HCT116 (cell line): Measurements from ENCODE around the gene LZTR1. TPM values are rescaled to one million over a fixed set of nuclear protein-coding genes. Genes with fewer than 3 reads are reported as not detected.

Source experiments
- ATAC-seq: fragments of 200-7000 bp; cut with Tn5 transposase; 2 replicates; pipeline ENCODE4 v1.9.1; 2020; ENCODE audit warnings: mild to moderate bottlenecking, moderate library complexity
- BruUV-seq: library from RNA; stranded (reverse); fragments of 400-500 nt; replicated peaks from 2 replicates; lab custom pipeline; 2021; lab: Mats Ljungman, UMichigan
- CTCF ChIA-PET: fragments of 300-600 bp; sonication (Branson Sonifier 250); formaldehyde crosslinking; loops from one replicate; lab custom pipeline; 2021; ENCODE audit warnings: antibody characterized with exemption; lab: Charles Lee
- POLR2A ChIA-PET: fragments of 300-600, 350-600 bp; sonication (Branson Sonifier 250); formaldehyde crosslinking; loops from one replicate; lab custom pipeline; 2021; ENCODE audit warnings: antibody characterized with exemption; lab: Charles Lee
- RAD21 ChIA-PET, 2 experiments: fragments of 300-600 bp; sonication (Branson Sonifier 250); formaldehyde crosslinking; loops; one replicate each; lab custom pipeline; 2023; ENCODE audit warnings: low total read pairs in 2 of 2; ENCODE audit not compliant: uncharacterized antibody in 2 of 2, unreplicated experiment in 2 of 2, low non-redundant PET in 1 of 2; lab: Charles Lee
- DNase-seq: peaks from one replicate; pipeline ENCODE4 v3.0.0-alpha.2; 2010; ENCODE audit warnings: low read depth, low spot score
- H2AFZ ChIP-seq: fragments of 200-600 bp; shearing (Covaris generic), sonication (generic); 2 replicates; pipeline ENCODE4 v1.6.1; 2017; ENCODE audit warnings: low read depth, mixed run types, mixed read lengths, antibody characterized with exemption, low read length; ENCODE audit not compliant: poor library complexity, severe bottlenecking
- H3K27ac ChIP-seq: 2 replicates; pipeline ENCODE4 v1.5.1; 2012; ENCODE audit warnings: low read depth, low read length
- H3K27me3 ChIP-seq: fragments of 200-600 bp; sonication (generic); 2 replicates; pipeline ENCODE4 v1.6.1; 2016; ENCODE audit warnings: mixed run types, low read length, mixed read lengths; ENCODE audit not compliant: insufficient read depth
- H3K36me3 ChIP-seq, 2 experiments: fragments of 200-500 bp in 1 of 2; fragments of 200-600 bp in 1 of 2; sonication (Bioruptor generic) in 1 of 2; sonication (generic) in 1 of 2; 2 replicates each; pipeline versions ENCODE4 v1.5.1 to v1.6.1; 2014 to 2016; ENCODE audit warnings: low read length in 2 of 2, inconsistent platforms in 1 of 2, mixed read lengths in 1 of 2, mixed run types in 1 of 2; ENCODE audit not compliant: insufficient read depth in 2 of 2, control insufficient read depth in 1 of 2
- H3K4me1 ChIP-seq, 2 experiments: fragments of 200-600 bp in 1 of 2; sonication (generic) in 1 of 2; 2 replicates each; pipeline versions ENCODE4 v1.5.1 to v1.6.1; 2012 to 2017; ENCODE audit warnings: low read length in 2 of 2, inconsistent platforms in 1 of 2, mild to moderate bottlenecking in 1 of 2, mixed read lengths in 1 of 2, mixed run types in 1 of 2, moderate library complexity in 1 of 2; ENCODE audit not compliant: insufficient read depth in 2 of 2, control insufficient read depth in 1 of 2
- H3K4me2 ChIP-seq: fragments of 200-600 bp; sonication (generic); 2 replicates; pipeline ENCODE4 v1.6.1; 2017; ENCODE audit warnings: mixed run types, low read length, mixed read lengths
- H3K4me3 ChIP-seq, 2 experiments: fragments of 200-600 bp in 1 of 2; sonication (generic) in 1 of 2; replicated peaks in 1 of 2; 2 replicates each; pipeline ENCODE4 v1.5.1; 2011 to 2016; ENCODE audit warnings: low read length in 2 of 2, control low read depth in 1 of 2, low read depth in 1 of 2, mild to moderate bottlenecking in 1 of 2, mixed read lengths in 1 of 2, mixed run types in 1 of 2
- H3K79me2 ChIP-seq: fragments of 200-600 bp; sonication (generic); 2 replicates; pipeline ENCODE4 v1.6.1; 2017; ENCODE audit warnings: mild to moderate bottlenecking, mixed run types, low read length, moderate library complexity, mixed read lengths; ENCODE audit not compliant: insufficient read depth
- H3K9ac ChIP-seq: fragments of 200-600 bp; sonication (generic); 2 replicates; pipeline ENCODE4 v1.6.1; 2016; ENCODE audit warnings: low read length, mixed read lengths
- H3K9me2 ChIP-seq: fragments of 200-600 bp; sonication (generic), shearing (Covaris generic); 2 replicates; pipeline ENCODE4 v1.6.1; 2017; ENCODE audit warnings: mixed run types, mild to moderate bottlenecking, moderate library complexity; ENCODE audit not compliant: insufficient read depth
- H3K9me3 ChIP-seq, 2 experiments: fragments of 200-500 bp in 1 of 2; fragments of 200-600 bp in 1 of 2; sonication (Bioruptor generic) in 1 of 2; sonication (generic) in 1 of 2; 2 replicates each; pipeline ENCODE4 v1.6.1; 2014 to 2017; ENCODE audit warnings: low read length in 2 of 2, mixed read lengths in 2 of 2, inconsistent platforms in 1 of 2, low read depth in 1 of 2, mild to moderate bottlenecking in 1 of 2, mixed run types in 1 of 2, moderate library complexity in 1 of 2; ENCODE audit not compliant: control insufficient read depth in 1 of 2, insufficient read depth in 1 of 2
- H4K20me1 ChIP-seq: fragments of 200-600 bp; sonication (generic), shearing (Covaris generic); 2 replicates; pipeline ENCODE4 v1.6.1; 2017; ENCODE audit warnings: mixed run types, mild to moderate bottlenecking, moderate library complexity; ENCODE audit not compliant: insufficient read depth
- CBX3 ChIP-seq: IDR thresholded peaks from 2 replicates; pipeline ENCODE4 v1.6.1; 2012; ENCODE audit warnings: low read depth
- CEBPB ChIP-seq: IDR thresholded peaks from 2 replicates; pipeline ENCODE4 v1.6.1; 2012; ENCODE audit warnings: low read depth
- EGR1 ChIP-seq: IDR thresholded peaks from 2 replicates; pipeline ENCODE4 v1.6.1; 2012; ENCODE audit warnings: low read depth
- EZH2 ChIP-seq: fragments of 200-600 bp; sonication (generic); IDR thresholded peaks from 2 replicates; pipeline ENCODE4 v1.6.1; 2017; ENCODE audit warnings: antibody characterized with exemption, mixed run types
- EZH2phosphoT487 ChIP-seq: fragments of 200-600 bp; IDR thresholded peaks from 2 replicates; pipeline ENCODE4 v1.6.1; 2018; ENCODE audit warnings: antibody characterized with exemption, borderline replicate concordance
- SIN3A ChIP-seq: IDR thresholded peaks from 2 replicates; pipeline ENCODE4 v1.6.1; 2012; ENCODE audit warnings: low read depth
- SP1 ChIP-seq: IDR thresholded peaks from 2 replicates; pipeline ENCODE4 v1.6.1; 2012; ENCODE audit warnings: low read depth
- SRF ChIP-seq: IDR thresholded peaks from 2 replicates; pipeline ENCODE4 v1.6.1; 2012; ENCODE audit warnings: low read depth
- YY1 ChIP-seq: IDR thresholded peaks from 2 replicates; pipeline ENCODE4 v1.6.1; 2011; ENCODE audit warnings: low read length, low read depth, moderate library complexity, mild to moderate bottlenecking; ENCODE audit not compliant: insufficient replicate concordance; ENCODE audit errors: extremely low read depth
- ZNF274 ChIP-seq: fragments of 200-500 bp; sonication (Bioruptor generic); IDR thresholded peaks from 2 replicates; pipeline ENCODE4 v1.6.1; 2014; ENCODE audit warnings: mild to moderate bottlenecking, low read depth, low read length, inconsistent platforms
- intact Hi-C: fragments of 100-400 bp; cut with micrococcal nuclease; formaldehyde crosslinking; loops from 2 replicates; pipeline ENCODE4 v1.10.0; 2022
- total RNA-seq: library from RNA; stranded (reverse); gene quantifications from one replicate; pipeline ENCODE4 v1.2.1, GENCODE V29; 2021; ENCODE audit not compliant: unreplicated experiment
- TF ChIP-seq, protein P1 (sequence below): IDR thresholded peaks from 2 replicates; pipeline ENCODE4 v1.6.1; 2012
- TF ChIP-seq, protein P2 (sequence below): IDR thresholded peaks from 2 replicates; pipeline ENCODE4 v1.6.1; 2011; ENCODE audit warnings: mild to moderate bottlenecking, low read length, moderate library complexity; ENCODE audit not compliant: insufficient replicate concordance; ENCODE audit errors: extremely low read depth
- TF ChIP-seq, protein P3 (sequence below), 3 experiments: fragments of 200-600 bp in 1 of 3; sonication (generic) in 1 of 3; IDR thresholded peaks in 2 of 3; conservative IDR thresholded peaks in 1 of 3; 2 replicates each; pipeline ENCODE4 v1.5.1; 2012 to 2017; ENCODE audit warnings: low read depth in 2 of 3, low read length in 2 of 3, antibody characterized with exemption in 1 of 3, borderline replicate concordance in 1 of 3, control low read depth in 1 of 3, mild to moderate bottlenecking in 1 of 3, mixed read lengths in 1 of 3, mixed run types in 1 of 3, moderate library complexity in 1 of 3; ENCODE audit not compliant: insufficient read depth in 1 of 3

LZTR1 gene
- total RNA-seq, 1 experiment from 2014 or later = 56.5 TPM

DNA sequence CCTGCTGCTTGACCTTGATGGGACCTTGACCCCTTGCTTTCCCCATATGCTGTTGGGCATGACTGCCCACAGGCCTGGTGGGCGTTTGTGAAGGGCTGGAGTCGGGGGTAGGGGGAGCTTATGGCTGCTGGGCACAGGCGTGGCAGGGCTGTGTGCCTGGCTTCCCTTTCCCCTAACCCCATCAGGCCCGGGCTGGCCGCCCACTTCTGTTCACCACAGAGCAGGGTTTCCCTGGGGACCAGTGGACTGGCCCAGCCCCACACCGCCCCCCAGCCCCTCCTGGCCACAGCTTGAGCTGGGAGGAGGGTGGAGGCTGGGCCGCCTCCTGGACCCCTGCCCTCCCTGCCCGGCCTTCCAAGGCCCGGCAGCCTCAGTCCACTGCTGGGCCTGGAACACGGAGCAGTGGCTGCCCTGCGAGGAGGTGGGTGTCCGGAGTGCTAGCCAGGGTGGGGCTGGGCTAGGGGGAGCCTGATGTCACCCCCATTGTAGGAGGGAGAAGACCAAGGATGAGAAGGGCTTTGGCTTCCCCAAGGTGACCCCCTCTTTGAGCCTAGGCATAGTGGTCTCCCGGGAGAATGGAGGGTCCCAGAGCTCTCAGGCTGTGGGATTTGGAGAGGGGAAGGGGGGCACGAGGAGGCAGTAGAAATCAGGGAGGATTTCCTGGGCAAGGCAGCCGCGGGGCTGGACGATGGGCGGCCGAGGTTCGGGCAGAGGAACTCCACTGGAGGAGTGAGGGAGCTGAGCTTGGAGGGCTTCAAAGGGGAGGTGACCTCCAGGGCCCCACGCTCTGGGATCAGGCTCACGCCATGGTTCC lies 15.0 kb upstream of the LZTR1 start, which contains the start of gene AIFM3:
Gene AIFM3 (plus strand): TSS at position 373 of the 814 bp plus-strand sequence. CDS start 690 bp downstream, outside the sequence.
- no peak within 1 kb of the TSS for H3K9ac ChIP-seq
- intact Hi-C loops = no loop called here

More for the DNA sequence above, 15.0 kb upstream of the LZTR1 start, which contains the start of gene AIFM3:
- Histone ChIP-seq H3K9me2 (no peaks in the 10 kb centered on the region), H3K27me3 (no peaks in the 10 kb centered on the region), H3K79me2 (no peaks in the 10 kb centered on the region), H3K36me3 (no peaks in the 10 kb centered on the region), H4K20me1 (no peaks in the 10 kb centered on the region), H3K4me1 (no peaks in the 10 kb centered on the region), H3K9me3 (no peaks in the 10 kb centered on the region), H3K4me2 (no peak within 1 kb of the TSS), H3K4me3 (no peak within 1 kb of the TSS), H3K27ac (no peak within 1 kb of the TSS), H2AFZ (no peak within 1 kb of the TSS)
- no TSS peak for BruUV-seq
- ATAC-seq (no peak), DNase-seq (no peak)
- no peak for TF ChIP-seq SP1
- no peak for TF ChIP-seq ZNF274
- TF ChIP-seq EZH2phosphoT487 = no peak
- TF ChIP-seq, protein P1, sequence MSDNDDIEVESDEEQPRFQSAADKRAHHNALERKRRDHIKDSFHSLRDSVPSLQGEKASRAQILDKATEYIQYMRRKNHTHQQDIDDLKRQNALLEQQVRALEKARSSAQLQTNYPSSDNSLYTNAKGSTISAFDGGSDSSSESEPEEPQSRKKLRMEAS = no peak
- no peak for TF ChIP-seq EGR1
- no peak for TF ChIP-seq SIN3A
- no peak for TF ChIP-seq YY1
- TF ChIP-seq CEBPB = no peak
- TF ChIP-seq SRF = no peak
- TF ChIP-seq, protein P2, sequence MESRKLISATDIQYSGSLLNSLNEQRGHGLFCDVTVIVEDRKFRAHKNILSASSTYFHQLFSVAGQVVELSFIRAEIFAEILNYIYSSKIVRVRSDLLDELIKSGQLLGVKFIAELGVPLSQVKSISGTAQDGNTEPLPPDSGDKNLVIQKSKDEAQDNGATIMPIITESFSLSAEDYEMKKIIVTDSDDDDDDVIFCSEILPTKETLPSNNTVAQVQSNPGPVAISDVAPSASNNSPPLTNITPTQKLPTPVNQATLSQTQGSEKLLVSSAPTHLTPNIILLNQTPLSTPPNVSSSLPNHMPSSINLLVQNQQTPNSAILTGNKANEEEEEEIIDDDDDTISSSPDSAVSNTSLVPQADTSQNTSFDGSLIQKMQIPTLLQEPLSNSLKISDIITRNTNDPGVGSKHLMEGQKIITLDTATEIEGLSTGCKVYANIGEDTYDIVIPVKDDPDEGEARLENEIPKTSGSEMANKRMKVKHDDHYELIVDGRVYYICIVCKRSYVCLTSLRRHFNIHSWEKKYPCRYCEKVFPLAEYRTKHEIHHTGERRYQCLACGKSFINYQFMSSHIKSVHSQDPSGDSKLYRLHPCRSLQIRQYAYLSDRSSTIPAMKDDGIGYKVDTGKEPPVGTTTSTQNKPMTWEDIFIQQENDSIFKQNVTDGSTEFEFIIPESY = no peak
- no peak for TF ChIP-seq EZH2
- no peak for TF ChIP-seq CBX3
- TF ChIP-seq, protein P3, sequence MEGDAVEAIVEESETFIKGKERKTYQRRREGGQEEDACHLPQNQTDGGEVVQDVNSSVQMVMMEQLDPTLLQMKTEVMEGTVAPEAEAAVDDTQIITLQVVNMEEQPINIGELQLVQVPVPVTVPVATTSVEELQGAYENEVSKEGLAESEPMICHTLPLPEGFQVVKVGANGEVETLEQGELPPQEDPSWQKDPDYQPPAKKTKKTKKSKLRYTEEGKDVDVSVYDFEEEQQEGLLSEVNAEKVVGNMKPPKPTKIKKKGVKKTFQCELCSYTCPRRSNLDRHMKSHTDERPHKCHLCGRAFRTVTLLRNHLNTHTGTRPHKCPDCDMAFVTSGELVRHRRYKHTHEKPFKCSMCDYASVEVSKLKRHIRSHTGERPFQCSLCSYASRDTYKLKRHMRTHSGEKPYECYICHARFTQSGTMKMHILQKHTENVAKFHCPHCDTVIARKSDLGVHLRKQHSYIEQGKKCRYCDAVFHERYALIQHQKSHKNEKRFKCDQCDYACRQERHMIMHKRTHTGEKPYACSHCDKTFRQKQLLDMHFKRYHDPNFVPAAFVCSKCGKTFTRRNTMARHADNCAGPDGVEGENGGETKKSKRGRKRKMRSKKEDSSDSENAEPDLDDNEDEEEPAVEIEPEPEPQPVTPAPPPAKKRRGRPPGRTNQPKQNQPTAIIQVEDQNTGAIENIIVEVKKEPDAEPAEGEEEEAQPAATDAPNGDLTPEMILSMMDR (IDR thresholded peaks at IDR 0.05 in 2 of 3, conservative IDR thresholded peaks at IDR 0.05 in 1 of 3; ENCODE audit: borderline replicate concordance in 1 of 3, insufficient read depth in 1 of 3, low read depth in 2 of 3, low read length in 2 of 3) = no peak
- RAD21 ChIA-PET = no interaction called here
- CTCF ChIA-PET = no interaction called here
- POLR2A ChIA-PET = no interaction called here
